Tibial nerve (tissue), 4 donors: ENCODE results near the gene PCSK5. TPM values are rescaled to one million over a fixed set of nuclear protein-coding genes. Genes with fewer than 3 reads are reported as not detected.

Experiments used
- DNase-seq, 2 donors: peaks; one replicate each; pipeline ENCODE4 v3.0.0-alpha.2; 2019; ENCODE audit warnings: low spot score in 2 of 2
- H3K27ac ChIP-seq, 4 donors: fragments of 200-600 bp; sonication (generic) in 3 of 4; one replicate each; pipeline ENCODE4 v1.5.1; 2017 to 2019; ENCODE audit warnings: mild to moderate bottlenecking in 1 of 4
- H3K27me3 ChIP-seq, 2 donors: fragments of 200-600 bp; sonication (generic) in 1 of 2; one replicate each; pipeline versions ENCODE4 v1.5.1 to v1.6.0; 2017 to 2019
- H3K36me3 ChIP-seq, 3 donors: fragments of 200-600 bp; sonication (generic); one replicate each; pipeline ENCODE4 v1.5.1; 2018 to 2019
- H3K4me1 ChIP-seq, 4 donors: fragments of 200-600 bp; sonication (generic) in 3 of 4; one replicate each; pipeline ENCODE4 v1.5.1; 2017 to 2019
- H3K4me3 ChIP-seq, 4 donors: fragments of 200-600 bp; sonication (generic) in 3 of 4; one replicate each; pipeline ENCODE4 v1.5.1; 2017 to 2019; ENCODE audit warnings: mild to moderate bottlenecking in 1 of 4, moderate library complexity in 1 of 4
- H3K9me3 ChIP-seq, 4 donors: fragments of 200-600 bp; sonication (generic) in 3 of 4; one replicate each; pipeline ENCODE4 v1.5.1; 2017 to 2019
- EP300 ChIP-seq, 2 donors: sonication (generic); formaldehyde crosslinking; IDR thresholded peaks; one replicate each; pipeline ENCODE4 v1.6.1; 2017; ENCODE audit warnings: antibody characterized with exemption in 2 of 2, mild to moderate bottlenecking in 1 of 2
- POLR2A ChIP-seq, 2 donors: fragments of 450-650 bp; IDR thresholded peaks; one replicate each; pipeline ENCODE4 v1.6.1; 2017; ENCODE audit warnings: antibody characterized with exemption in 2 of 2, mild to moderate bottlenecking in 2 of 2, moderate library complexity in 2 of 2
- WGBS, 2 donors: methylation state at CpG; one replicate each; pipeline ENCODE4 v1.1.5; 2018; 5-methylcytosine and 5-hydroxymethylcytosine counted together
- total RNA-seq, 4 donors: library from RNA; depleted of rRNA; stranded (reverse); fragments of >200 nt; gene quantifications; one replicate each; pipeline ENCODE4 v1.1.0, GENCODE V29; 2016
- TF ChIP-seq, protein P1 (sequence below), 5 experiments: fragments of 200-600 bp in 3 of 5; fragments of 450-650 bp in 2 of 5; sonication (generic) in 3 of 5; IDR thresholded peaks; one replicate each; pipeline ENCODE4 v1.5.1; 2016 to 2019; ENCODE audit warnings: antibody characterized with exemption in 5 of 5, mild to moderate bottlenecking in 3 of 5, moderate library complexity in 2 of 5

Gene PCSK5
- total RNA-seq, 4 donors from 2014 or later, result 12.5 to 32.7 (median 23.0) TPM

DNA sequence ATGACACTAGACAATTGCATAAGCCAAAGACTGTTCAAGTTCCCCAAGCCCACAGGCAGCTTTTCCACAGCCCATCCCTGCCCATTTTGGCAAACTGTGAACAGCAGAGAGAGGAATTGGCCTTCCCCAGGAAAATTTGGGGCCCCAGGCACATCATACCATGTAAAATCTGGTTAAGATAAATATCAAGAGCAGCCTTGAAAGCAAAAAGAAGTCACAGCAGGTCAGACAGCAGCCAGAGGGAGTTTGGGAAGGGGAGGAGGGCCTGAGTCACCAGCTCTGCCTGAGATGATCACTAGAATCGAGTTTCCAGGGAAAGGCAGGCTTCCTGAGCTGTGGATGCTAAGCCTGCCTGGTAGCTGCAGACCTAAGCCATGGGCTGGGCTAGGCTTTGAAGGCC, 324.6 kb downstream of the PCSK5 start:
- Histone ChIP-seq H3K27me3 (no peaks in the 10 kb centered on the region), H3K36me3 (no peaks in the 10 kb centered on the region), H3K9me3 (no peaks in the 10 kb centered on the region), H3K4me3 (no peak overlapping the region), H3K4me1 (no peaks in the 10 kb centered on the region), H3K27ac (no peak overlapping the region)
- DNase-seq, result no peak
- TF ChIP-seq, protein P1, sequence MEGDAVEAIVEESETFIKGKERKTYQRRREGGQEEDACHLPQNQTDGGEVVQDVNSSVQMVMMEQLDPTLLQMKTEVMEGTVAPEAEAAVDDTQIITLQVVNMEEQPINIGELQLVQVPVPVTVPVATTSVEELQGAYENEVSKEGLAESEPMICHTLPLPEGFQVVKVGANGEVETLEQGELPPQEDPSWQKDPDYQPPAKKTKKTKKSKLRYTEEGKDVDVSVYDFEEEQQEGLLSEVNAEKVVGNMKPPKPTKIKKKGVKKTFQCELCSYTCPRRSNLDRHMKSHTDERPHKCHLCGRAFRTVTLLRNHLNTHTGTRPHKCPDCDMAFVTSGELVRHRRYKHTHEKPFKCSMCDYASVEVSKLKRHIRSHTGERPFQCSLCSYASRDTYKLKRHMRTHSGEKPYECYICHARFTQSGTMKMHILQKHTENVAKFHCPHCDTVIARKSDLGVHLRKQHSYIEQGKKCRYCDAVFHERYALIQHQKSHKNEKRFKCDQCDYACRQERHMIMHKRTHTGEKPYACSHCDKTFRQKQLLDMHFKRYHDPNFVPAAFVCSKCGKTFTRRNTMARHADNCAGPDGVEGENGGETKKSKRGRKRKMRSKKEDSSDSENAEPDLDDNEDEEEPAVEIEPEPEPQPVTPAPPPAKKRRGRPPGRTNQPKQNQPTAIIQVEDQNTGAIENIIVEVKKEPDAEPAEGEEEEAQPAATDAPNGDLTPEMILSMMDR (IDR thresholded peaks at IDR 0.05), result no peak
- TF ChIP-seq POLR2A (IDR thresholded peaks at IDR 0.05) (no peak), EP300 (IDR thresholded peaks at IDR 0.05) (no peak)
- WGBS, 2 donors, result 61 to 67% methylated on average over 1 of the region's 1 CpG

DNA sequence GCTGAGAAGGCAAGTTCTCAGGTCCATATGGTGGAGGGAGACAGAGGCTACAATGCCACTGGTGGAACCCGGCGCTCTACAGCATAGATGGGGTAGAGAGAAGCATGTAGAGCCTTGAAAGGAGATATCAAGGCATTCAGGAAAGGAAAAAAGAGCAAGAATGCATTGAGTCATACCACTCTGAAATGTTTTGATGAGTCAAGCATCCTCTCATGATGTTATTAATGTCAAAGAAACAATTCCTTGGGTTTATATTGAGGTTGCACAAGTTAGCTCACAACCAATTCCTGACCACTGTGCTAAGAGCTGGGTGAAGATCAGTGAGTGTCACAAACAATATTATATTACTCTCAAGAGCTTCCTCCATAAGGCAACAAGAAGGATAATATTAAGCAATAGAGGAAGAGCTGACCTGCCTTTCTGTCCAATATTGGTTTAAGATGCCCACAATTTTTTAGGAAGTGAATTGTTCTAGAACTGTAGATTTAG, 325.7 kb downstream of the PCSK5 start:
- no peaks in the 10 kb centered on the region for H3K9me3 ChIP-seq
- DNase-seq, result no peak
- H3K27ac ChIP-seq, result no peak overlapping the region
- no peak overlapping the region for H3K4me3 ChIP-seq
- H3K27me3 ChIP-seq, result no peaks in the 10 kb centered on the region
- 90 to 96% methylated on average over 2 of the region's 2 CpGs for WGBS, 2 donors
- H3K36me3 ChIP-seq, result no peaks in the 10 kb centered on the region
- H3K4me1 ChIP-seq, result no peaks in the 10 kb centered on the region
- TF ChIP-seq EP300 (IDR thresholded peaks at IDR 0.05) (peak in 1 of 2 donors; percentile 32), POLR2A (IDR thresholded peaks at IDR 0.05) (no peak)

GRCh38 chr9:76218117-76218885, 327.8 kb downstream of the PCSK5 start:
- H3K4me1 ChIP-seq, result no peaks in the 10 kb centered on the region

GRCh38 chr9:76218886-76219445, 328.5 kb downstream of the PCSK5 start:
- TF ChIP-seq, protein P1 (IDR thresholded peaks at IDR 0.05), result no peak
- TF ChIP-seq POLR2A (IDR thresholded peaks at IDR 0.05) (no peak), EP300 (IDR thresholded peaks at IDR 0.05) (no peak)
- Histone ChIP-seq H3K27ac (no peak overlapping the region), H3K4me1 (no peaks in the 10 kb centered on the region), H3K36me3 (no peaks in the 10 kb centered on the region), H3K4me3 (no peak overlapping the region), H3K9me3 (no peaks in the 10 kb centered on the region), H3K27me3 (no peaks in the 10 kb centered on the region)
- WGBS, 2 donors, result 67 to 72% methylated on average over 9 of the region's 9 CpGs
- DNase-seq, result no peak

More at GRCh38 chr9:76218117-76218885, 327.8 kb downstream of the PCSK5 start:
- Histone ChIP-seq H3K27me3 (no peaks in the 10 kb centered on the region), H3K4me3 (no peak overlapping the region), H3K9me3 (no peaks in the 10 kb centered on the region), H3K27ac (no peak overlapping the region), H3K36me3 (no peaks in the 10 kb centered on the region)
- no peak for DNase-seq
- 72 to 74% methylated on average over 9 of the region's 9 CpGs for WGBS, 2 donors
- TF ChIP-seq, protein P1 (IDR thresholded peaks at IDR 0.05), result no peak
- TF ChIP-seq EP300 (IDR thresholded peaks at IDR 0.05), result no peak
- TF ChIP-seq POLR2A (IDR thresholded peaks at IDR 0.05), result no peak

- DNase-seq, result no peak
- TF ChIP-seq POLR2A (IDR thresholded peaks at IDR 0.05) (no peak), EP300 (IDR thresholded peaks at IDR 0.05) (no peak)
- TF ChIP-seq, protein P1 (IDR thresholded peaks at IDR 0.05), result peak in 1 of 5 experiments; percentile 23
- Histone ChIP-seq H3K4me3 (no peak overlapping the region), H3K27ac (no peak overlapping the region), H3K36me3 (no peaks in the 10 kb centered on the region), H3K9me3 (no peaks in the 10 kb centered on the region), H3K27me3 (no peaks in the 10 kb centered on the region), H3K4me1 (no peaks in the 10 kb centered on the region)
- WGBS, 2 donors, result 73 to 78% methylated on average over 11 of the region's 11 CpGs
Measured at GRCh38 chr9:76219560-76220151, 329.2 kb downstream of the PCSK5 start.
